ENCODE data around the gene MAU2. TPM values are rescaled to one million over a fixed set of nuclear protein-coding genes. Genes with fewer than 3 reads are reported as not detected.
A peak's percentile ranks its signal among the peaks of the same experiment; 100 is the strongest.

MAU2 gene
- total and polyA plus RNA-seq, 2 of the 13 experiments (the other 11 are each of a cell fraction or from before 2014, with no cell fraction given): 16.8 to 33.8 TPM

DNA sequence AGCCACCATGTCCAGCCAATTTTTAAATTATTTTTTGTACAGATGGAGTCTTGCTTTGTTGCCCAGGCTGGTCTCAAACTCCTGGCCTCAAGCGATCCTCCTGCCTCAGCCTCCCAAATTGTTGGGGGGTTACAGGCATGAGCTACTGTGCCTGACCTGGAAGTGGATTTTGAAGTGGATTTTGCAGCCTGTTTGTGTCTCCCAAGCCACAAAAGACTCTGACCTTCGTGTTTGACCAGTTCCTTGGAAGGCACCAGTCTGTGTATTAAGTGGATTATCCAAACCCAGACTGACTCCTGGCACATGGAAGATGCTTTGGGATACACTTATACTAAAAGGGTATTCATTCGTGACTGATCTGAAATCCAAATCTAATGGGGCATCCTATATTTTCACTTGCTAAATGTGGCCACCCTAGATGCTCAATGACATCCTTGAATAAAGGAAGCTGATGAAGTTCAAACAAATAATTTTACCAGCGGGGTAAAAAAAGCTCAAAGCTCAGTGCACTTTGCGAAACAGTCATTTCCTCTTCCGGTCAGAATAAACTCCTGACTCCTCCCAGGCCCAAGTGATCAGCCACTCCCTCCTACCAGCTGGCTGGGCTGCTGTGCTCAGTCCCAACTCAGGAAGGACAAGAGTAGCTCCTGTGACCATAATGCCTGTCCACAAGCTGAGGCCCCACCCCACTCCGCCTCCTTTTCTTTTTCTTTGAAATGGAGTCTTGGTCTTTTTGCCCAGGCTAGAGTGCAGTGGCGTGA, 52.2 kb downstream of the MAU2 start (continued):
- TF ChIP-seq, protein P1, sequence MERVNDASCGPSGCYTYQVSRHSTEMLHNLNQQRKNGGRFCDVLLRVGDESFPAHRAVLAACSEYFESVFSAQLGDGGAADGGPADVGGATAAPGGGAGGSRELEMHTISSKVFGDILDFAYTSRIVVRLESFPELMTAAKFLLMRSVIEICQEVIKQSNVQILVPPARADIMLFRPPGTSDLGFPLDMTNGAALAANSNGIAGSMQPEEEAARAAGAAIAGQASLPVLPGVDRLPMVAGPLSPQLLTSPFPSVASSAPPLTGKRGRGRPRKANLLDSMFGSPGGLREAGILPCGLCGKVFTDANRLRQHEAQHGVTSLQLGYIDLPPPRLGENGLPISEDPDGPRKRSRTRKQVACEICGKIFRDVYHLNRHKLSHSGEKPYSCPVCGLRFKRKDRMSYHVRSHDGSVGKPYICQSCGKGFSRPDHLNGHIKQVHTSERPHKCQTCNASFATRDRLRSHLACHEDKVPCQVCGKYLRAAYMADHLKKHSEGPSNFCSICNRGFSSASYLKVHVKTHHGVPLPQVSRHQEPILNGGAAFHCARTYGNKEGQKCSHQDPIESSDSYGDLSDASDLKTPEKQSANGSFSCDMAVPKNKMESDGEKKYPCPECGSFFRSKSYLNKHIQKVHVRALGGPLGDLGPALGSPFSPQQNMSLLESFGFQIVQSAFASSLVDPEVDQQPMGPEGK (CRISPR knock-in tag; IDR thresholded peaks at IDR 0.05): no peak
- TF ChIP-seq ZMYM3 (CRISPR knock-in tag; IDR thresholded peaks at IDR 0.05) (peak; percentile 54; the same call in 1 of the 2 replicates), ZNF674 (CRISPR knock-in tag; IDR thresholded peaks at IDR 0.05; ENCODE audit: low read depth) (no peak), SALL1 (CRISPR knock-in tag; IDR thresholded peaks at IDR 0.05) (0 out of 2 replicates have a peak, but pooled peaks have one; percentile 13), GFI1 (CRISPR knock-in tag; IDR thresholded peaks at IDR 0.05; ENCODE audit: borderline replicate concordance) (no peak), ZNF451 (CRISPR knock-in tag; IDR thresholded peaks at IDR 0.05) (no peak), CHD2 (IDR thresholded peaks at IDR 0.05; ENCODE audit: low read depth, low read length) (no peak), ASH2L (IDR thresholded peaks at IDR 0.05; ENCODE audit: insufficient read length, low read depth, low read length) (peak; percentile 47), SNAI1 (CRISPR knock-in tag; IDR thresholded peaks at IDR 0.05; ENCODE audit: borderline replicate concordance) (no peak), ZNF772 (CRISPR knock-in tag; IDR thresholded peaks at IDR 0.05) (0 out of 2 replicates have a peak, but pooled peaks have one; percentile 66), ZBTB42 (CRISPR knock-in tag; IDR thresholded peaks at IDR 0.05) (no peak), ZNF670 (CRISPR knock-in tag; IDR thresholded peaks at IDR 0.05; ENCODE audit: borderline replicate concordance) (no peak), ZNF30 (CRISPR knock-in tag; IDR thresholded peaks at IDR 0.05) (no peak), HES4 (CRISPR knock-in tag; IDR thresholded peaks at IDR 0.05; ENCODE audit: borderline replicate concordance) (no peak), TAF15 (IDR thresholded peaks at IDR 0.05; ENCODE audit: low read depth, low read length, poor library complexity, severe bottlenecking) (no peak), KAT8 (CRISPR knock-in tag; IDR thresholded peaks at IDR 0.05) (peak; percentile 86), ZNF569 (CRISPR knock-in tag; IDR thresholded peaks at IDR 0.05; ENCODE audit: borderline replicate concordance) (no peak), ZNF263 (CRISPR knock-in tag; IDR thresholded peaks at IDR 0.05) (peak; percentile 92), POLR2A (IDR thresholded peaks at IDR 0.05; ENCODE audit: insufficient read depth in 1 of 2, low read depth in 2 of 2, low read length in 2 of 2) (peak; percentile 39 to 74; a peak in 2 of 4 replicates)
- TF ChIP-seq, protein P2, sequence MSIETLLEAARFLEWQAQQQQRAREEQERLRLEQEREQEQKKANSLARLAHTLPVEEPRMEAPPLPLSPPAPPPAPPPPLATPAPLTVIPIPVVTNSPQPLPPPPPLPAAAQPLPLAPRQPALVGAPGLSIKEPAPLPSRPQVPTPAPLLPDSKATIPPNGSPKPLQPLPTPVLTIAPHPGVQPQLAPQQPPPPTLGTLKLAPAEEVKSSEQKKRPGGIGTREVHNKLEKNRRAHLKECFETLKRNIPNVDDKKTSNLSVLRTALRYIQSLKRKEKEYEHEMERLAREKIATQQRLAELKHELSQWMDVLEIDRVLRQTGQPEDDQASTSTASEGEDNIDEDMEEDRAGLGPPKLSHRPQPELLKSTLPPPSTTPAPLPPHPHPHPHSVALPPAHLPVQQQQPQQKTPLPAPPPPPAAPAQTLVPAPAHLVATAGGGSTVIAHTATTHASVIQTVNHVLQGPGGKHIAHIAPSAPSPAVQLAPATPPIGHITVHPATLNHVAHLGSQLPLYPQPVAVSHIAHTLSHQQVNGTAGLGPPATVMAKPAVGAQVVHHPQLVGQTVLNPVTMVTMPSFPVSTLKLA (IDR thresholded peaks at IDR 0.05): no peak
- TF ChIP-seq, protein P3, sequence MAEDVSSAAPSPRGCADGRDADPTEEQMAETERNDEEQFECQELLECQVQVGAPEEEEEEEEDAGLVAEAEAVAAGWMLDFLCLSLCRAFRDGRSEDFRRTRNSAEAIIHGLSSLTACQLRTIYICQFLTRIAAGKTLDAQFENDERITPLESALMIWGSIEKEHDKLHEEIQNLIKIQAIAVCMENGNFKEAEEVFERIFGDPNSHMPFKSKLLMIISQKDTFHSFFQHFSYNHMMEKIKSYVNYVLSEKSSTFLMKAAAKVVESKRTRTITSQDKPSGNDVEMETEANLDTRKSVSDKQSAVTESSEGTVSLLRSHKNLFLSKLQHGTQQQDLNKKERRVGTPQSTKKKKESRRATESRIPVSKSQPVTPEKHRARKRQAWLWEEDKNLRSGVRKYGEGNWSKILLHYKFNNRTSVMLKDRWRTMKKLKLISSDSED (CRISPR knock-in tag; IDR thresholded peaks at IDR 0.05): no peak
- TF ChIP-seq, protein P4, sequence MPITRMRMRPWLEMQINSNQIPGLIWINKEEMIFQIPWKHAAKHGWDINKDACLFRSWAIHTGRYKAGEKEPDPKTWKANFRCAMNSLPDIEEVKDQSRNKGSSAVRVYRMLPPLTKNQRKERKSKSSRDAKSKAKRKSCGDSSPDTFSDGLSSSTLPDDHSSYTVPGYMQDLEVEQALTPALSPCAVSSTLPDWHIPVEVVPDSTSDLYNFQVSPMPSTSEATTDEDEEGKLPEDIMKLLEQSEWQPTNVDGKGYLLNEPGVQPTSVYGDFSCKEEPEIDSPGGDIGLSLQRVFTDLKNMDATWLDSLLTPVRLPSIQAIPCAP (CRISPR knock-in tag; IDR thresholded peaks at IDR 0.05; ENCODE audit: low read depth): no peak
- TF ChIP-seq, protein P5, sequence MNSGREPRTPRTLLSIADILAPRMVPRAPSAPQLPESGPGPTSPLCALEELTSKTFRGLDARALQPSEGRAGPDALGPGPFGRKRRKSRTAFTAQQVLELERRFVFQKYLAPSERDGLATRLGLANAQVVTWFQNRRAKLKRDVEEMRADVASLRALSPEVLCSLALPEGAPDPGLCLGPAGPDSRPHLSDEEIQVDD (CRISPR knock-in tag; IDR thresholded peaks at IDR 0.05; ENCODE audit: borderline replicate concordance): no peak

Data from HepG2 (cell line).